Mucosa of stomach (tissue), 1 donor: ENCODE data around the gene FLT3LG.
"Not testable (repeated sequence)": the region's sequence is repeated elsewhere in the genome, so short reads cannot be mapped to it uniquely, and the experiment has no call there.

ENCODE experiments used
- H3K27me3 ChIP-seq: one replicate; pipeline ENCODE4 v1.7.0; 2013; ENCODE audit warnings: mild to moderate bottlenecking, low read length; ENCODE audit not compliant: control insufficient read depth, insufficient read depth
- H3K36me3 ChIP-seq: one replicate; pipeline ENCODE4 v1.7.0; 2013; ENCODE audit warnings: low read length; ENCODE audit not compliant: control insufficient read depth, insufficient read depth
- H3K4me1 ChIP-seq: one replicate; pipeline ENCODE4 v1.7.0; 2013; ENCODE audit warnings: mild to moderate bottlenecking, low read length; ENCODE audit not compliant: control insufficient read depth, insufficient read depth
- H3K4me3 ChIP-seq: one replicate; pipeline ENCODE4 v1.7.0; 2013; ENCODE audit warnings: low read length
- H3K9ac ChIP-seq: one replicate; pipeline ENCODE4 v1.7.0; 2013; ENCODE audit warnings: mild to moderate bottlenecking, low read length, moderate library complexity
- H3K9me3 ChIP-seq: one replicate; pipeline ENCODE4 v1.7.0; 2013; ENCODE audit warnings: mild to moderate bottlenecking, low read length, moderate library complexity; ENCODE audit not compliant: control insufficient read depth
- donor health status: Pancreatic carcinoma.

The FLT3LG gene

GRCh38 chr19:49455773-49456172 lies 18.2 kb upstream of the FLT3LG start:
- Histone ChIP-seq H3K4me1 (peaks cover 19% of the 10 kb centered on the region), H3K4me3 (no peak overlapping the region), H3K36me3 (no peaks in the 10 kb centered on the region), H3K9me3 (no peaks in the 10 kb centered on the region), H3K9ac (no peak overlapping the region), H3K27me3 (no peaks in the 10 kb centered on the region)

DNA sequence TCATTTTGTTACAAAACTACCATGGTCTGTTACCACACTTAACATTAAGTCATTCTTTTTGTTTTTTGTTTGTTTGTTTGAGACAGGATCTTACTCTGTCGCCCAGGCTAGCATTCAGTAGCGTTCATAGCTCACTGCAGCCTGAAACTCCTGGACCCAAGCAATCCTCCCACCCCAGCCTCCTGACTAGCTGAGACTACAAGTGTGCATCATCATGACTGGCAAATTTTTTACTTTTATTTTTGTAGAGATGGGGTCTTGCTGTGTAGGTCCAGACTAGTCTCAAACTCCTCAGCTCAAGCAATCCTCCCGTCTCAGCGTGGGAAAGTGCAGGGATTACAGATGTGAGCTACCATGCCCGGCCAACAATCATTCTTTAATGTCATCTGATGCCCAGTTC lies 17.7 kb upstream of the FLT3LG start:
- H3K4me1 ChIP-seq = peaks cover 15% of the 10 kb centered on the region
- no peak overlapping the region for H3K9ac ChIP-seq
- no peaks in the 10 kb centered on the region for H3K36me3 ChIP-seq
- no peak overlapping the region for H3K4me3 ChIP-seq
- H3K9me3 ChIP-seq = no peaks in the 10 kb centered on the region
- no peaks in the 10 kb centered on the region for H3K27me3 ChIP-seq

DNA sequence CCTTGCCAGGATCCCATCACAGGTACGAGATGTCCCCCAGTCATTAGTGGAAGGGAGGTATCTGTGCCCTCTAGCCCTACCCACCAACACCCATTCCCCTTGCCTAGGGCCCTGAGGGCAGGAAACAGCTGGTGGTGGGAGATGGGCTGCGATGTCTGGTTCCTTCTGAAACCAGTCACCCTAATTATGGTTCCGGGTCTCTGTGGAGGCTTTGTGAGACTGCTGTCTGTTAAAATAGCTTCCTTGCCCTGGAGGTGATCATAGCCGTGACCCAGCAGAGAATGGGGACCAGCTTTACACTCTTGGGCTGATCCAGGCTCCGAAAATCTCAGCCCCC lies 15.5 kb upstream of the FLT3LG start:
- H3K9ac ChIP-seq = no peak overlapping the region
- peaks cover 11% of the 10 kb centered on the region for H3K4me1 ChIP-seq
- no peak overlapping the region for H3K4me3 ChIP-seq
- H3K36me3 ChIP-seq = no peaks in the 10 kb centered on the region
- no peaks in the 10 kb centered on the region for H3K27me3 ChIP-seq
- H3K9me3 ChIP-seq = no peaks in the 10 kb centered on the region

- no peaks in the 10 kb centered on the region for H3K9me3 ChIP-seq
- no peaks in the 10 kb centered on the region for H3K36me3 ChIP-seq
- H3K9ac ChIP-seq = no peak overlapping the region
These were observed 14.6 kb upstream of the FLT3LG start for GRCh38 chr19:49459388-49459787.

DNA sequence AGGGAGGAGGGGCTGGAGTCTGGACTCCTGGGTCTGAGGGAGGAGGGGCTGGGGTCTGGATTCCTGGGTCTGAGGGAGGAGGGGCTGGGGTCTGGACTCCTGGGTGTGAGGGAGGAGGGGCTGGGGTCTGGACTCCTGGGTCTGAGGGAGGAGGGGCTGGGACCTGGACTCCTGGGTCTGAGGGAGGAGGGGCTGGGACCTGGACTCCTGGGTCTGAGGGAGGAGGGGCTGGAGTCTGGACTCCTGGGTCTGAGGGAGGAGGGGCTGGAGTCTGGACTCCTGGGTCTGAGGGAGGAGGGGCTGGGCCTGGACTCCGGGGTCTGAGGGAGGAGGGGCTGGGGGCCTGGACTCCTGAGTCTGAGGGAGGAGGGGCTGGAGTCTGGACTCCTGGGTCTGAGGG lies 12.9 kb upstream of the FLT3LG start:
- H3K27me3 ChIP-seq, H3K9me3 ChIP-seq, H3K9ac ChIP-seq, H3K4me3 ChIP-seq, H3K36me3 ChIP-seq, H3K4me1 ChIP-seq: not testable (repeated sequence)

More at GRCh38 chr19:49459388-49459787, 14.6 kb upstream of the FLT3LG start:
- no peak overlapping the region for H3K4me3 ChIP-seq
- no peaks in the 10 kb centered on the region for H3K27me3 ChIP-seq
- peaks cover 5% of the 10 kb centered on the region for H3K4me1 ChIP-seq

DNA sequence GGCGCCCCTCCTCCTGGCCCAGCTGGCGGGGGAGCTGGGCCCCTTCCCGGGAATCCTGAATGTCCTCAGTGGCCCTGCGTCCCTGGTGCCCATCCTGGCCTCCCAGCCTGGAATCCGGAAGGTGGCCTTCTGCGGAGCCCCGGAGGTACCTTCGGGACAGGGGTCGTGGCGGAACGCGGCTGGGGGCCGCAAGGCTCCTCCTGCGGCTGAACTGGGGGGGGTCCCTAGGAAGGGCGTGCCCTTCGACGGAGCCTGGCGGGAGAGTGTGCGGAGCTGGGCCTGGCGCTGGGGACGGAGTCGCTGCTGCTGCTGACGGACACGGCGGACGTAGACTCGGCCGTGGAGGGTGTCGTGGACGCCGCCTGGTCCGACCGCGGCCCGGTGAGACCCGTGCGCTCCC lies 12.4 kb upstream of the FLT3LG start:
- no peak overlapping the region for H3K9ac ChIP-seq
- peaks cover 5% of the 10 kb centered on the region for H3K4me1 ChIP-seq
- no peaks in the 10 kb centered on the region for H3K27me3 ChIP-seq
- no peak overlapping the region for H3K4me3 ChIP-seq
- no peaks in the 10 kb centered on the region for H3K9me3 ChIP-seq
- no peaks in the 10 kb centered on the region for H3K36me3 ChIP-seq

- H3K4me3 ChIP-seq = no peak overlapping the region
- no peaks in the 10 kb centered on the region for H3K9me3 ChIP-seq
- H3K36me3 ChIP-seq = no peaks in the 10 kb centered on the region
These were observed 11.5 kb upstream of the FLT3LG start for GRCh38 chr19:49462492-49462891.

DNA sequence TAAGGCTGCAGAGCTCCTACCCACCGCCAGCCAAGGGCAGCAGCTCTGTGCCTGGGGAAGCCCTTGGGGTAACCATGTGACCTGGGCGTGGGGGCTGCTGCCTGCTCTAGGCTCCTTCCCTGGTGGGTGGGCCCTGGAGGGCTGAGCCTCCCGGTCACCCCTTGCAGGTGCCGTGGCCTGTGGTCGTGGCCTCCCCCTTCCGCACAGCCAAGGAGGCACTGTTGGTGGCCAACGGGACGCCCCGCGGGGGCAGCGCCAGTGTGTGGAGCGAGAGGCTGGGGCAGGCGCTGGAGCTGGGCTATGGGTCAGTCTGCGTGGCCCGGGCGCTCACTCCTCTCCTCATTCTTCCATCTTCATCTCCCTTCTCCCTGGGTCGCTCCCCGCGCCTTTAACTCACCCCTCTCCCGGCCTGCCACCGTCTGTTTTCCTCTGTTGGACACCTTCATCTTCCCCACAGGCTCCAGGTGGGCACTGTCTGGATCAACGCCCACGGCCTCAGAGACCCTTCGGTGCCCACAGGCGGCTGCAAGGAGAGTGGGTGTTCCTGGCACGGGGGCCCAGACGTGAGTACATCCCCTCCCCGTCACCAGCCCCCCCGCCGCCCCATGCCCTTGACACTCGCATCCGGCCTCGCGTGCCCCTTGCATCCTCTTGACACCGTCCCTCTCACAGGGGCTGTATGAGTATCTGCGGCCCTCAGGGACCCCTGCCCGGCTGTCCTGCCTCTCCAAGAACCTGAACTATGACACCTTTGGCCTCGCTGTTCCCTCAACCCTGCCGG lies 9.9 kb upstream of the FLT3LG start:
- Histone ChIP-seq H3K27me3 (no peaks in the 10 kb centered on the region), H3K9me3 (no peaks in the 10 kb centered on the region), H3K36me3 (no peaks in the 10 kb centered on the region), H3K4me3 (no peak overlapping the region), H3K9ac (no peak overlapping the region), H3K4me1 (peaks cover 5% of the 10 kb centered on the region)

More at GRCh38 chr19:49462492-49462891, 11.5 kb upstream of the FLT3LG start:
- Histone ChIP-seq H3K4me1 (peaks cover 5% of the 10 kb centered on the region), H3K9ac (no peak overlapping the region), H3K27me3 (no peaks in the 10 kb centered on the region)

- Histone ChIP-seq H3K4me1 (peaks cover 5% of the 10 kb centered on the region), H3K9me3 (no peaks in the 10 kb centered on the region), H3K27me3 (no peaks in the 10 kb centered on the region), H3K9ac (no peak overlapping the region), H3K36me3 (no peaks in the 10 kb centered on the region), H3K4me3 (no peak overlapping the region)
These were observed 8.6 kb upstream of the FLT3LG start for GRCh38 chr19:49465371-49465770.

DNA sequence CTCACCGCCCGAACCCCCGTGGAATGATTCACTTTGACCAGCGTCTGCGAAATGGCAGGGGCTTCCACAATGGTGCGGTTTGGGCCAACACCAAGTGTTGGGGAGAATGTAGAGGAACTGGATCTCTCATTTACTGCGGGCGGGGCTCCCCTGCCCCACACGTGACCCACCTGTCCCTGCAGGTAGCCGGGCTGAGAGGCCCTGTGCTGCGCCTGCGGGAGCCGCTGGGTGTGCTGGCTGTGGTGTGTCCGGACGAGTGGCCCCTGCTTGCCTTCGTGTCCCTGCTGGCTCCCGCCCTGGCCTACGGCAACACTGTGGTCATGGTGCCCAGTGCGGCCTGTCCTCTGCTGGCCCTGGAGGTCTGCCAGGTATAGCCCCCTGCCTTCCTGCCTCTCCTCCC lies 5.8 kb upstream of the FLT3LG start:
- no peaks in the 10 kb centered on the region for H3K36me3 ChIP-seq

DNA sequence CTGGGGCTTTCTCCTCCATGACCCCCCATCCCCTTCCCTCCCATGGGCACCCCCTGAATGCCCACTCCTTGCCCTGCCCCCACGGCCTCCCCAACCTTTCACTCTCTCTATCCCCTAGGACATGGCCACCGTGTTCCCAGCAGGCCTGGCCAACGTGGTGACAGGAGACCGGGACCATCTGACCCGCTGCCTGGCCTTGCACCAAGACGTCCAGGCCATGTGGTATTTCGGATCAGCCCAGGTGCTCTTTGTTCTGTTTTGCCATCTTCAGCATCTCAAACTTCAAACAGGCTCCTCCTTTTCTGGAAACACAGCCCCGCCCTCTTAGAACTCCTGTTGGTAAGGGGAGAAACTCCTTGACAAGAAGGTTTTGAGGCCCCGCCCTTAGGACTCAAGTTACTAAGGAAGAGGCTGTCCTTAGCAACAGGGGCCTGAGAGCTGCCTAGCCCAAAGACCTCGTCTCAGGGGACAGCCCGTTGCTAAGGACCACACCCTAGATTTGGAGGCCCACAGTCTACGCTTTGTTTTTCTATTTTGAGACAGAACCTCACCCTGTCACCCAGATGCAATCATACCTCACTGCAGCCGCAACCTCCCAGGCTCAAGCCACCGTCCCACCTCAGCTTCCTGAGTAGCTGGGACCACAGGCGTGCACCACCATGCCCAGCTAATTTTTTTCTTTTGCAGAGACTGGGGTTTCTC lies 5.1 kb upstream of the FLT3LG start:
- no peak overlapping the region for H3K4me3 ChIP-seq
- no peaks in the 10 kb centered on the region for H3K9me3 ChIP-seq

More for the DNA sequence above, 5.8 kb upstream of the FLT3LG start:
- H3K9me3 ChIP-seq = no peaks in the 10 kb centered on the region
- no peaks in the 10 kb centered on the region for H3K27me3 ChIP-seq
- H3K4me1 ChIP-seq = peaks cover 5% of the 10 kb centered on the region
- H3K9ac ChIP-seq = no peak overlapping the region
- no peak overlapping the region for H3K4me3 ChIP-seq

GRCh38 chr19:49469828-49470614 lies 4.0 kb upstream of the FLT3LG start:
- H3K4me3 ChIP-seq = no peak overlapping the region
- H3K36me3 ChIP-seq = no peaks in the 10 kb centered on the region
- H3K9me3 ChIP-seq = no peaks in the 10 kb centered on the region
- peaks cover 10% of the 10 kb centered on the region for H3K4me1 ChIP-seq
- no peak overlapping the region for H3K9ac ChIP-seq
- H3K27me3 ChIP-seq = no peaks in the 10 kb centered on the region

More for the DNA sequence above, 5.1 kb upstream of the FLT3LG start:
- Histone ChIP-seq H3K27me3 (no peaks in the 10 kb centered on the region), H3K36me3 (no peaks in the 10 kb centered on the region), H3K9ac (no peak overlapping the region), H3K4me1 (peaks cover 10% of the 10 kb centered on the region)
